IMR-90 (cell line): ENCODE measurements around the gene THEM4. TPM values are rescaled to one million over a fixed set of nuclear protein-coding genes. Genes with fewer than 3 reads are reported as not detected.
A peak's percentile ranks its signal among the peaks of the same experiment; 100 is the strongest.

Experiments
- ATAC-seq: fragments of 200-7000 bp; cut with Tn5 transposase; 2 replicates; pipeline ENCODE4 v1.9.1; 2020; ENCODE audit warnings: low read depth, mild to moderate bottlenecking, moderate library complexity
- BruUV-seq: library from RNA; stranded (reverse); fragments of 400-500 nt; replicated peaks from 2 replicates; lab custom pipeline; 2021; lab: Mats Ljungman, UMichigan
- CTCF ChIA-PET: fragments of 300-600 bp; formaldehyde crosslinking; extraction: SDS; loops from one replicate; lab custom pipeline; 2021; ENCODE audit warnings: antibody characterized with exemption; lab: Yijun Ruan, JAX
- POLR2A ChIA-PET: fragments of 300-600 bp; sonication (Branson Sonifier 250); formaldehyde crosslinking; loops from one replicate; lab custom pipeline; 2022; ENCODE audit warnings: antibody characterized with exemption; ENCODE audit not compliant: unreplicated experiment; lab: Charles Lee
- DNase-seq: peaks from one replicate; pipeline ENCODE4 v3.0.0; 2013
- H2AFZ ChIP-seq: replicated peaks from 2 replicates; pipeline ENCODE3; 2013; ENCODE audit warnings: low read length, mild to moderate bottlenecking; ENCODE audit not compliant: poor library complexity
- H2AK5ac ChIP-seq: 2 replicates; pipeline ENCODE4 v1.6.1; 2013; ENCODE audit warnings: low read depth, low read length, inconsistent platforms
- H2AK9ac ChIP-seq: replicated peaks from 2 replicates; pipeline ENCODE3; 2013; ENCODE audit warnings: mild to moderate bottlenecking, low read depth, low read length, moderate library complexity; ENCODE audit not compliant: poor library complexity
- H2BK120ac ChIP-seq: 2 replicates; pipeline ENCODE4 v1.6.1; 2013; ENCODE audit warnings: low read depth, low read length, inconsistent platforms
- H2BK15ac ChIP-seq: 3 replicates; pipeline ENCODE4 v1.6.1; 2013; ENCODE audit warnings: low read depth, low read length, inconsistent platforms
- H2BK20ac ChIP-seq: 2 replicates; pipeline ENCODE4 v1.6.1; 2013; ENCODE audit warnings: low read depth, mild to moderate bottlenecking, inconsistent platforms, low read length, moderate library complexity
- H2BK5ac ChIP-seq: 2 replicates; pipeline ENCODE4 v1.6.1; 2013; ENCODE audit warnings: mild to moderate bottlenecking, low read depth, low read length, inconsistent platforms; ENCODE audit not compliant: poor library complexity, severe bottlenecking
- H3K14ac ChIP-seq: replicated peaks from 2 replicates; pipeline ENCODE4 v1.6.1; 2013; ENCODE audit warnings: low read depth, low read length, inconsistent platforms
- H3K18ac ChIP-seq: 2 replicates; pipeline ENCODE4 v1.6.1; 2013; ENCODE audit warnings: low read depth, low read length, control low read depth
- H3K23ac ChIP-seq: 2 replicates; pipeline ENCODE4 v1.6.1; 2013; ENCODE audit warnings: low read depth, low read length, inconsistent platforms
- H3K27ac ChIP-seq: 2 replicates; pipeline ENCODE4 v1.5.1; 2013; ENCODE audit warnings: mild to moderate bottlenecking, control low read depth, low read length; ENCODE audit not compliant: insufficient read depth
- H3K27me3 ChIP-seq: 2 replicates; pipeline ENCODE4 v1.6.1; 2013; ENCODE audit warnings: low read length; ENCODE audit not compliant: control insufficient read depth, insufficient read depth
- H3K36me3 ChIP-seq: 2 replicates; pipeline ENCODE4 v1.6.1; 2013; ENCODE audit warnings: low read length, mixed read lengths; ENCODE audit not compliant: control insufficient read depth, insufficient read depth
- H3K4ac ChIP-seq: 2 replicates; pipeline ENCODE4 v1.6.1; 2013; ENCODE audit warnings: low read depth, low read length, inconsistent platforms
- H3K4me1 ChIP-seq: 2 replicates; pipeline ENCODE4 v1.6.1; 2013; ENCODE audit warnings: low read length, mixed read lengths; ENCODE audit not compliant: control insufficient read depth, insufficient read depth
- H3K4me2 ChIP-seq: 2 replicates; pipeline ENCODE4 v1.6.1; 2013; ENCODE audit warnings: low read depth, mild to moderate bottlenecking, control low read depth, low read length, moderate library complexity
- H3K4me3 ChIP-seq: 2 replicates; pipeline ENCODE4 v1.5.1; 2013; ENCODE audit warnings: low read depth, mild to moderate bottlenecking, control low read depth, low read length, moderate library complexity; ENCODE audit not compliant: insufficient read depth
- H3K56ac ChIP-seq: 2 replicates; pipeline ENCODE4 v1.6.1; 2013; ENCODE audit warnings: low read length, inconsistent platforms; ENCODE audit not compliant: insufficient read depth; ENCODE audit errors: extremely low read depth
- H3K79me1 ChIP-seq, 2 experiments: 2 replicates each; pipeline ENCODE4 v1.6.1; 2013; ENCODE audit warnings: low read length in 2 of 2, inconsistent platforms in 1 of 2, low read depth in 1 of 2
- H3K9ac ChIP-seq: 2 replicates; pipeline ENCODE4 v1.6.1; 2013; ENCODE audit warnings: low read depth, low read length, control low read depth
- H3K9me1 ChIP-seq: 2 replicates; pipeline ENCODE4 v1.6.1; 2013; ENCODE audit warnings: low read length, inconsistent platforms; ENCODE audit not compliant: insufficient read depth
- H3K9me3 ChIP-seq: 2 replicates; pipeline ENCODE4 v1.6.1; 2013; ENCODE audit warnings: low read length; ENCODE audit not compliant: control insufficient read depth, insufficient read depth
- H4K20me1 ChIP-seq: 2 replicates; pipeline ENCODE4 v1.6.1; 2013; ENCODE audit warnings: low read length, inconsistent platforms; ENCODE audit not compliant: insufficient read depth
- H4K5ac ChIP-seq: 2 replicates; pipeline ENCODE4 v1.6.1; 2013; ENCODE audit warnings: mild to moderate bottlenecking, low read depth, low read length, control low read depth
- H4K8ac ChIP-seq, 2 experiments: 2 replicates each; pipeline ENCODE4 v1.6.1; 2013; ENCODE audit warnings: low read depth in 2 of 2, low read length in 2 of 2, control low read depth in 1 of 2, inconsistent platforms in 1 of 2
- H4K91ac ChIP-seq: 2 replicates; pipeline ENCODE4 v1.6.1; 2013; ENCODE audit warnings: low read depth, low read length, inconsistent platforms; ENCODE audit not compliant: insufficient read depth
- BHLHE40 ChIP-seq: fragments of 150-350 bp; IDR thresholded peaks from 2 replicates; pipeline ENCODE4 v1.6.1; 2016; ENCODE audit warnings: mild to moderate bottlenecking, low read depth, low read length
- CEBPB ChIP-seq: IDR thresholded peaks from 2 replicates; pipeline ENCODE4 v1.6.1; 2012; ENCODE audit warnings: low read depth, low read length, improper control_type of control experiment
- FOS ChIP-seq: fragments of 150-350 bp; IDR thresholded peaks from 2 replicates; pipeline ENCODE4 v1.6.1; 2016; ENCODE audit warnings: low read depth, low read length
- MAZ ChIP-seq: IDR thresholded peaks from 2 replicates; pipeline ENCODE4 v1.6.1; 2012; ENCODE audit warnings: low read depth, mild to moderate bottlenecking, low read length, improper control_type of control experiment, moderate library complexity, borderline replicate concordance
- MXI1 ChIP-seq: IDR thresholded peaks from 2 replicates; pipeline ENCODE4 v1.6.1; 2012; ENCODE audit warnings: low read depth, mild to moderate bottlenecking, low read length, moderate library complexity, borderline replicate concordance
- RAD21 ChIP-seq: IDR thresholded peaks from 2 replicates; pipeline ENCODE4 v1.6.1; 2012; ENCODE audit warnings: low read length, improper control_type of control experiment
- RCOR1 ChIP-seq: IDR thresholded peaks from 2 replicates; pipeline ENCODE4 v1.6.1; 2012; ENCODE audit warnings: mild to moderate bottlenecking, low read length, improper control_type of control experiment; ENCODE audit not compliant: insufficient replicate concordance
- WGBS, 2 experiments: methylation state at CpG; one replicate each; pipeline versions ENCODE4 v1.1.5 to v1.1.7; 2013; ENCODE audit warnings: missing lambda C conversion rate in 2 of 2; ENCODE audit not compliant: insufficient read length in 1 of 2; ENCODE audit errors: extremely low coverage in 2 of 2; 5-methylcytosine and 5-hydroxymethylcytosine counted together
- dilution Hi-C: fragments of 300-500 bp; cut with HindIII; formaldehyde crosslinking; loops from one replicate; pipeline ENCODE4 v1.14.3; 2018; ENCODE audit warnings: low sequenced_read_pairs; ENCODE audit not compliant: unreplicated experiment
- in situ Hi-C: fragments of 300-500 bp; cut with MboI; formaldehyde crosslinking; loops from 3 replicates; pipeline ENCODE4 v1.14.3; 2019; ENCODE audit warnings: low sequenced_read_pairs, inconsistent platforms, mixed read lengths
- intact Hi-C: fragments of 100-400 bp; cut with micrococcal nuclease; formaldehyde crosslinking; loops from 2 replicates; pipeline ENCODE4 v1.10.0; 2022
- polyA plus RNA-seq, 3 experiments: library from polyadenylated mRNA; depleted of rRNA; stranded (reverse); fragments of >200 nt; gene quantifications; 2 replicates each; pipeline ENCODE4 v1.2.3, GENCODE V29; 2012; ENCODE audit warnings: low replicate concordance in 1 of 3
- total RNA-seq: library from RNA; depleted of rRNA; stranded (reverse); fragments of >200 nt; gene quantifications from 2 replicates; pipeline ENCODE4 v1.2.3, GENCODE V29; 2012
- TF ChIP-seq, protein P1 (sequence below): conservative IDR thresholded peaks from 2 replicates; pipeline ENCODE4 v1.5.1; 2012; ENCODE audit warnings: mild to moderate bottlenecking, low read depth, low read length, improper control_type of control experiment
- TF ChIP-seq, protein P2 (sequence below): fragments of 150-350 bp; IDR thresholded peaks from 2 replicates; pipeline ENCODE4 v1.6.1; 2017; ENCODE audit warnings: mild to moderate bottlenecking, antibody characterized with exemption, low read length, low read depth

The THEM4 gene
- total and polyA plus RNA-seq, 2 of the 4 experiments (the other 2 are of a cell fraction): 7.3 to 15.7 TPM

DNA sequence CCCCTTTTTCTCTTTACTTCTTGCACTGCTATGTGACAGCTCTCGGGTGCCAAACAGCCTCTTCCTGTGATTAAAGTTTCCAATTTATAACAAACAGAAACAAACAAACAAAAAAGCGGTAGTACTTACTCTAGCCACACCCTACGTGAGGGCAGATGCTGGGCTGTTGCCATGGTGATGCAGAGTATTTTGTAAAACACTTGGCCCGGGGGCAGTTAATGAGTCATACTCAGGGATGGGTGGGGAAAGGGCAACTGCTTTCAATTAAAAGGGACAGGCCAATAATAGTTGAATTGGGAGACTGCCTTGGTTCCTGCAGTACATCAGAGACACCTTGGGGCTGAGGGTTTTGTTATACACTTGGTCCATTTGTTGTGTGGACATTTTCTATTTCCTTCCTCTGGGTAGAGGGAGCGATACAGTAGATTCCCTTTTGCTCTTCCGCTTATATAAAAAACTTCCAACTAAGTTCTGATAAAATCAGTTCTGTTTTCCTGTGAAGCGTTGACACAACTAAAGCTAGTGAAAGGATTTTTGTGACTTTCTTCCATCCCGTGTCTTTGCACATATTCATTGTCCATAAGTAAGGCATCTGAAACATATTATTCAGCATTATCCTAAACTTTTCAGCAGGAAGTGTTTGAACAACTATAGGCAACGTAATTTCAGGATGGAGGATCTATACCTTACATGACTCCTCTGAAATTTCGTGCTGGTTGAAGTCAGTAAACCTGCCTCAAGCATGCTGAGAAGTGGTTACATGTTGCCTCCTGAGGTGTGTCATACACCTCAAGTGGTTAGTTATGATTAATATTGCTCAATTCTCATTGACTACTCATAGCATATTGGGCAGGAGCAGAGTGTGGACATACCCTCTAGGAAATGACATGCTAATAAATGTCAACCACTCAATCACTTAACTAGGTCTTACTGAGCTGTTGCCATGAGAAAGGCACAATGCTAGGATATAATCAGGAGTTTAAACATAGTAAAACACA, 36.7 kb upstream of the THEM4 start:
- no peak overlapping the region for H4K5ac ChIP-seq
- peak overlapping the region; percentile 6; the same call in 1 of the 2 replicates for H2BK120ac ChIP-seq
- H3K9me3 ChIP-seq: no peaks in the 10 kb centered on the region
- no peak overlapping the region for H3K9ac ChIP-seq
- H3K14ac ChIP-seq: no peak overlapping the region; the same call in 1 of the 2 replicates
- H2BK15ac ChIP-seq: peak overlapping the region; percentile 36; the same call in 1 of the 3 replicates
- ATAC-seq (peak; percentile 79), DNase-seq (peak; percentile 94)
- no peak overlapping the region for H2BK5ac ChIP-seq
- intact Hi-C loops: no loop called here
- peaks cover 6% of the 10 kb centered on the region for H3K4me1 ChIP-seq
- POLR2A ChIA-PET: no interaction called here
- CTCF ChIA-PET: interaction anchor here (1.8 kb wide), 1 partner anchor 22 kb away, joined by 4 read pairs; no protein-coding TSS in a partner anchor
- H3K9me1 ChIP-seq: peaks cover 13% of the 10 kb centered on the region
- no peak overlapping the region; the same call in 1 of the 2 replicates for H4K91ac ChIP-seq
- H2BK20ac ChIP-seq: no peak overlapping the region
- dilution Hi-C loops: no loop called here
- H3K18ac ChIP-seq: no peak overlapping the region
- no peaks in the 10 kb centered on the region for H3K27me3 ChIP-seq
- H3K4ac ChIP-seq: no peak overlapping the region
- no peak overlapping the region for H3K4me3 ChIP-seq
- no peak overlapping the region for H3K56ac ChIP-seq
- H3K23ac ChIP-seq: no peak overlapping the region
- no peaks in the 10 kb centered on the region for H3K79me1 ChIP-seq
- in situ Hi-C loops: no loop called here
- no peak overlapping the region for H3K4me2 ChIP-seq
- no peaks in the 10 kb centered on the region for H4K20me1 ChIP-seq
- 0 out of 4 replicates have a peak overlapping the region, but pooled peaks of 1 of the 2 experiments have one; percentile 3 for H4K8ac ChIP-seq
- H2AK5ac ChIP-seq: no peak overlapping the region
- no peak overlapping the region for H2AFZ ChIP-seq
- 0% methylated on average over 1 of the region's 10 CpGs; no CpG with 5 or more reads in 1 of the 2 experiments for WGBS, 2 experiments
- H2AK9ac ChIP-seq: no peak overlapping the region
- no peak overlapping the region for H3K27ac ChIP-seq
- no TSS peak for BruUV-seq
- no peaks in the 10 kb centered on the region for H3K36me3 ChIP-seq
- TF ChIP-seq RAD21 (no peak), CEBPB (peak; percentile 70), FOS (peak; percentile 82), BHLHE40 (0 out of 2 replicates have a peak, but pooled peaks have one; percentile 25), MAZ (0 out of 2 replicates have a peak, but pooled peaks have one; percentile 35), MXI1 (no peak), RCOR1 (no peak)
- TF ChIP-seq, protein P1, sequence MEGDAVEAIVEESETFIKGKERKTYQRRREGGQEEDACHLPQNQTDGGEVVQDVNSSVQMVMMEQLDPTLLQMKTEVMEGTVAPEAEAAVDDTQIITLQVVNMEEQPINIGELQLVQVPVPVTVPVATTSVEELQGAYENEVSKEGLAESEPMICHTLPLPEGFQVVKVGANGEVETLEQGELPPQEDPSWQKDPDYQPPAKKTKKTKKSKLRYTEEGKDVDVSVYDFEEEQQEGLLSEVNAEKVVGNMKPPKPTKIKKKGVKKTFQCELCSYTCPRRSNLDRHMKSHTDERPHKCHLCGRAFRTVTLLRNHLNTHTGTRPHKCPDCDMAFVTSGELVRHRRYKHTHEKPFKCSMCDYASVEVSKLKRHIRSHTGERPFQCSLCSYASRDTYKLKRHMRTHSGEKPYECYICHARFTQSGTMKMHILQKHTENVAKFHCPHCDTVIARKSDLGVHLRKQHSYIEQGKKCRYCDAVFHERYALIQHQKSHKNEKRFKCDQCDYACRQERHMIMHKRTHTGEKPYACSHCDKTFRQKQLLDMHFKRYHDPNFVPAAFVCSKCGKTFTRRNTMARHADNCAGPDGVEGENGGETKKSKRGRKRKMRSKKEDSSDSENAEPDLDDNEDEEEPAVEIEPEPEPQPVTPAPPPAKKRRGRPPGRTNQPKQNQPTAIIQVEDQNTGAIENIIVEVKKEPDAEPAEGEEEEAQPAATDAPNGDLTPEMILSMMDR: no peak
- TF ChIP-seq, protein P2, sequence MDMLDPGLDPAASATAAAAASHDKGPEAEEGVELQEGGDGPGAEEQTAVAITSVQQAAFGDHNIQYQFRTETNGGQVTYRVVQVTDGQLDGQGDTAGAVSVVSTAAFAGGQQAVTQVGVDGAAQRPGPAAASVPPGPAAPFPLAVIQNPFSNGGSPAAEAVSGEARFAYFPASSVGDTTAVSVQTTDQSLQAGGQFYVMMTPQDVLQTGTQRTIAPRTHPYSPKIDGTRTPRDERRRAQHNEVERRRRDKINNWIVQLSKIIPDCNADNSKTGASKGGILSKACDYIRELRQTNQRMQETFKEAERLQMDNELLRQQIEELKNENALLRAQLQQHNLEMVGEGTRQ: no peak
